NCI-H446 (cell line): ENCODE measurements around the gene LZTS3.
A peak's percentile ranks its signal among the peaks of the same experiment; 100 is the strongest.
"Not testable (repeated sequence)": the region's sequence is repeated elsewhere in the genome, so short reads cannot be mapped to it uniquely, and the experiment has no call there.

ENCODE experiments used
- DNase-seq, 2 experiments: peaks; one replicate each; lab custom pipeline; 2025; lab: John Stamatoyannopoulos, UW

The LZTS3 gene

GRCh38 chr20:3135507-3136070 is 37.8 kb downstream of the LZTS3 start:
- DNase-seq: no peak

GRCh38 chr20:3134151-3134550 is 39.2 kb downstream of the LZTS3 start:
- no peak for DNase-seq

GRCh38 chr20:3133155-3133554 is 40.2 kb downstream of the LZTS3 start:
- DNase-seq: no peak

GRCh38 chr20:3130051-3130600 is 43.2 kb downstream of the LZTS3 start:
- no peak for DNase-seq

GRCh38 chr20:3129094-3129493 is 44.3 kb downstream of the LZTS3 start:
- no peak for DNase-seq

- no peak for DNase-seq
Observed at GRCh38 chr20:3128275-3128984, 44.9 kb downstream of the LZTS3 start.

GRCh38 chr20:3126527-3126859 is 46.9 kb downstream of the LZTS3 start:
- no peak for DNase-seq

- not testable (repeated sequence) for DNase-seq
Observed at GRCh38 chr20:3125776-3126526, 47.4 kb downstream of the LZTS3 start.

GRCh38 chr20:3124773-3125560 is 48.4 kb downstream of the LZTS3 start:
- DNase-seq: not testable (repeated sequence)

- not testable (repeated sequence) for DNase-seq
Observed at GRCh38 chr20:3124163-3124562, 49.2 kb downstream of the LZTS3 start.

GRCh38 chr20:3123542-3123941 is 49.8 kb downstream of the LZTS3 start:
- no peak for DNase-seq

- no peak for DNase-seq
Observed at GRCh38 chr20:3121955-3122610, 51.3 kb downstream of the LZTS3 start.

- DNase-seq: no peak
Observed at GRCh38 chr20:3121271-3121911, 52.0 kb downstream of the LZTS3 start.

GRCh38 chr20:3119044-3119443 is 54.3 kb downstream of the LZTS3 start:
- DNase-seq: no peak

GRCh38 chr20:3117839-3118379 is 55.4 kb downstream of the LZTS3 start:
- DNase-seq: not testable (repeated sequence)

- no peak for DNase-seq
Observed at GRCh38 chr20:3116341-3116740, 57.0 kb downstream of the LZTS3 start.

GRCh38 chr20:3115190-3116107 is 57.9 kb downstream of the LZTS3 start:
- peak in 1 of 2 experiments; percentile 73 for DNase-seq
